GM11168 (cell line): Measurements from ENCODE around the gene LAD1.

Source experiments
- in situ Hi-C: fragments of 300-500 bp; cut with MboI; formaldehyde crosslinking; loops from one replicate; pipeline ENCODE4 v1.12.0; 2022; ENCODE audit warnings: low sequenced_read_pairs; ENCODE audit not compliant: unreplicated experiment

LAD1 gene

GRCh38 chr1:201399018-201399351 is at the start of gene LAD1:
TSS of gene LAD1 (minus strand) at chr1:201399324. CDS start at chr1:201399306, 18 bp downstream.
- in situ Hi-C loops: no loop called here

DNA sequence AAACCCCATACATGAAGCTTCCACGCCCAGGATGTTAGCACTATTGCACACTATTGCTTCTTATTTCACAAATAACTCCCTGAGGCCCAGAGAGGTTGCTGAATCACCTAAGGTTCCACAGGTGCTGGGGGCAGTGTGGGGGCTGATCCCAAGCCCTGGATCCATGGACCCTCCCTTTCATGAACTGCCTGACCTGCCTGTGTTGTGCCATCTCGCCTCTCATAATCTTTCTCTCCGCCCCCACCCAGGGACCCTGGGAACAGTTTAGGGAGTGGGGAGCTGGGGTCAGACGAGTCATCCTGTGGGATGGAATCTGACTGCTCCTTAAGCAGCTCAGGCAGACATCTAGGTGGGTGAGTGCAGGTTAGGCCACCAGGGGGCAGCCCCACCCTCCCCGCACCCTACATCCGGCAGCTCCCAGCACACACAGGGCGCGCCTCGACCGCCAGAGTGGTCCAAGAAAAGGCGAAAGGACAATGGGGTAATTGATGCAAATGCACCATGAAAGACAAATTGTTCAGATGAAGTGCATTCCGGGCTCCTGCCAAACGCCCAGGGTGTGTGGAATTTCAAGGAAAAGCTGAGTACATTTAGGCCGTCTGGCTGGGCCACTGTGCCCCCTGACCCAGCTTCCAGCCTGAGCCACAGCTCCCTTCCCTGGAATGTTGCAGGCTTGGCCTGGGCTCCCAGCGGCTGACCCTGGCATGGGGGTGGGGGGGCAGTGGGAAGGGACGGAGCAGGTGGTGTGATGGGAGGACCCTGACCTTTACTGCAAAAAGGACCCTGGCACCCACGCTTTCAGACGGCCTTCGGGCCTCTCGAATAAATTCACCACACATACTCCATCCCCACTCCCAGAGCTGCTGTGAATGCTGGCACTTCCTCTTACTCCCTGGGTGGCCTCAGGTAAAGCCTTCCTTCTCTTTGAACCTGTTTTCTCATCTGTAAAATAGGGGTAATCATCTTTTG is 49.1 kb upstream of the LAD1 start:
- in situ Hi-C loops: no loop called here

GRCh38 chr1:201445310-201445709 is 46.2 kb upstream of the LAD1 start:
- in situ Hi-C loops: no loop called here

GRCh38 chr1:201444792-201445191 is 45.7 kb upstream of the LAD1 start:
- in situ Hi-C loops: no loop called here

- in situ Hi-C loops: no loop called here
Observed at GRCh38 chr1:201443747-201444146, 44.6 kb upstream of the LAD1 start.

GRCh38 chr1:201436969-201437368 is 37.8 kb upstream of the LAD1 start:
- in situ Hi-C loops: no loop called here

DNA sequence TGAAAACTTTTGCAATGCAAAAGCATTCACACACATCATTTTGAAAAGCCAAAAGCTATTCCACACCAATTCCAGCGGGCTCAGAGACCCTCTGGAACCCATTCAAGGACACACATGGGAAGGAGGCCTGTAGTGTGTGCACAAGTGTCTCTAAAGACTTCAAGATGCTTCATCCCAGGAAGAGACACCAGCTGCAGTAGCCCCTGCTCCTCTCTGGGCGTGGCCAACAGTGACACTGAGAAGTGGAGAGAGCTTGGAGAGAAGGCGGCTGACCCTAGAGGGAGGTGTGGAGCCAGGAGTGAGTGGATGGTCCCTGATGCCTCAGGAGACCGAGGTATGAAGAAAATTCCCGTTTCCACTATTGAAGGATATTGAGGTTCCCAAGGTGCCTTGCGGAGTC is 37.3 kb upstream of the LAD1 start:
- in situ Hi-C loops: no loop called here

- in situ Hi-C loops: no loop called here
Observed at GRCh38 chr1:201434266-201434665, 35.1 kb upstream of the LAD1 start.

- in situ Hi-C loops: no loop called here
Observed at GRCh38 chr1:201433609-201434008, 34.5 kb upstream of the LAD1 start.

DNA sequence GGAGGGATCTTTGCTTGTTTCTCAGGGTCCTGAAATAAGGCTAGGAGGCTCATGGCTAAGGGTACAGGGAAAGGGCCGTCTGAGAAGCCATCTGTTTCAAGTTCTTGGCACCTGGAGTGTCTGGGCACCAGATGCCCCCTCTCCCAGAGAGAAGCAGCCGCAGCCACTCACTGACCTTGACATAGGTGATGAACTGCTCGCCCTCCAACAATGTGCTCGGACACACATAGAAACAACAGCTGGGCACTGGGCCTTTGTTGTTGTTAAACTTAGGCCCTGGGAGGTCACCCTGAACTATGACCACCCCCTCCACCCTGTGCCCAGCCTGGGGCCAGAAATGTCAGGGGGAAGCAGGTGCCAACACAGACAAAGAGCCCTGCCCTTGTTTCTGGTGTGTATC is 31.7 kb upstream of the LAD1 start:
- in situ Hi-C loops: no loop called here

GRCh38 chr1:201429736-201430501 is 30.8 kb upstream of the LAD1 start:
- in situ Hi-C loops: no loop called here

DNA sequence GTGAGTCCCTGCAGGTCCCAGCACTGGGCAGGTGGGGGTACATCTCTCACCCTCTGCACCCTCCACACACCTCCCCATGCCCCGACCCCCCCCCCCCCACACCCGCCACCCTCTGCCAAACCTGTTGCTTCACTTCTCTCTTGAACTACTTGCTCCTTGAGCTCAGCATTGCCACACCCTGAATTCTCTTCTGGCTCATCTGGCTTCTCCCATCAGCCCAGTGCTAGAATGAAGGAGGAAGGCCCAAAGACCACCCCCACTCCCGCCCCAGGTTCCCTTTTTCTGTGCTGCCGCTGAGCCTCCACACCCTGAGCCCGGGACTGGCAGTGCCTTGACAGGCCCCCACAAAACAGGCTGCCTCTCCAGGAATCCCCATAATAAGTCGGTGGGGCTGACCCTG is 28.8 kb upstream of the LAD1 start:
- in situ Hi-C loops: no loop called here

DNA sequence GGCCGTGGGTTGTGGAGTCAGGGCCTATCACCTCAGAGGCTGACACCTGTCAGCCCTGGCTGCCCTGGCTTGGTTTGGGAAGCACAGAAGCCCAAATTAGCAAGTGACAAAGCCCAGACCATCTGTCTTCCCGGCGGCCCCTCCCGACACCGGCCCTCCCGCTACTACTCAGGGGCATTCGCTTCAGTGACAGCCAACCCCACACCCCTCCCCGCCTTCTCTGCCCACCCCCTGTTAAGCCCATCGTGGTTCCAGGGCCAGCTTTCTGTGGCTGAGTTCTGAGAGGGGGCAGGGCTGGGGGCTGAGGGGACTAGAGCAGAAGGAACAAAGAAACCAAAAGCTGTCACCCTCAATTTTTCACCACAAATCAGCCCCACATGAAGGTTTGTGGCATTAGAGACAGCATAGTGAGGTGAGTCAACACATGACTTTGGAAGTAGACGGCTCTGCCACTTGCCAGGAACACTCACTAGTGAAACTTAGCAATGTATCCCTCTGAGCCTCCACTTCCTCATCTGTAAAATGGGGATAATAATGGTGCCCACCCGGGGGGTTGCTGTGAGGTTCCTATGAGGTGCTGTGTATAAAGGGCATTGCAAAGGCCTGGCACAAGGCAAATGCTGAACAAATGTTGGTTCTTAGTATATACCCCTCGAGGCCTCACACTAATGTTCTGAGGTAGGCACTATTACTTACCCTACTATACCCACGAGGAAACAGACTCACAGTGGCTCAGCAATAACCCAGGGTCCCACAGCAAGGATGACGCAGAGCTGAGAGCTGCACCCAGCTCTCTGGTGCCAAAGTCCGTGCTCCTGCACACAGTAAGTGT is 27.6 kb upstream of the LAD1 start:
- in situ Hi-C loops: no loop called here

DNA sequence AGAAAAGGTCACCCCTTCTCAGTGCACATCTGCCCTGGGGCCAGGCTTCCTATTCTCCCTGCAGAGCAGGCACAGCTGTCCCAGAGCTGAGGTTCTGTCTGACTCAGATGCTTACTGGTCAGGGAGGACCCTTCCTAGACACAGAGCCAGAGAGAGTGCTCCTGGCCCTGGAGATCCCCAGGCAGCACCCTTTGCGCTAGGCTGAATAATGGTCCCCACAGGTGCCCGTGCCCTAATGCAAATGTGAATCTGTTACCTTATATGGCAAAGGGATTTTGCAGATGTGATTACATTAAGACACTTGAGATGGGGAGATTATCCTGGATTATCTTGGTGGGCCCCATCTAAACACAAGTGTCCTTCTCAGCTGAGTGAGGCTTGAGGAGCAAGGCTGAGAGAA is 25.0 kb upstream of the LAD1 start:
- in situ Hi-C loops: no loop called here

DNA sequence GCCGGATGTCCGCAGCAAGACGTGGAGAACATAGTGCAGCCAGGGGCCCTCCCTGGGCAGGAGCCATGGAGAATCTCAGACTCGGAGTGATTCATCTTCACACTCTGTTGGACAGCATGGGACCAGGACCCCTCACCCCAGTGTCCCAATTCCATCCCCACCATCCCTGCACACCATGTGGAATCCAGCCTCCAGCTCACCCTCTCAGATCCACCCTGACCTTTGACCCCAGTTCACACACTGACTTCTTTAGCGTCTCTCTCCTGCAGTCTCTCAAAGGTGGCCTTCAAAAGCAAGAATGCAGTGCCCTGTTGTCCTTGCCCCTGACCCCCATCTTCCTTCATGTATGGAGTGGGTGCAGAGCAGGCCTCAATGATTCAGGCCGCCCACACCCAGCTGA is 24.5 kb upstream of the LAD1 start:
- in situ Hi-C loops: no loop called here

DNA sequence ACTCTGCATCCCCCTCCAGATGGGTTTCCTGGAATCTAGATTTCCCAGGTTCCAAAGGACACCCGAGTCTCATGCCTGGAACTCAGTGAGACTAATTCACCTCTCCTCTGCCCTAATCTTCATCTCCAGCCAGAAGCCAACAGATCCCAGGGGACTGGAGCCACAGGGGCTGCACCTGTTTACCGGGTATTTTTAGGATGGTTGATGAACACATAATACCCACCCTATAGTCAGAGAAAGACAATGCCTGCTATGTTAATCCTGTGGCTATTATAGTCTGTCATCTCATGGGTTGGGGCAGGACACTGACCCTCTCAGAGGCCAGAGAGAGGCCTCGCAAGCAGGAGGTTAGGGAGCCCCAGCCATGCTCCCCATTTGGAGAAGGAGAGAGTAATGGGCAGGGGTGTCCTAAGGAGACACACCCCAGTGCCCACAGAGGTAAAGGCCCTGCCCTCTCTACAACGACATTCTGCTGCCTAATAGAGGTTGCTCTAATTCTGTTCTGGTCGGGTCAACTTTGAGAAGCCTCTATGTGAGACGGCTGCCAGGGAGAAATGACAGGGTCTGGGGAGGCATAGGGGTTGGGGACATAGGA is 23.4 kb upstream of the LAD1 start:
- in situ Hi-C loops: no loop called here

- in situ Hi-C loops: no loop called here
Observed at GRCh38 chr1:201422026-201422425, 22.9 kb upstream of the LAD1 start.

DNA sequence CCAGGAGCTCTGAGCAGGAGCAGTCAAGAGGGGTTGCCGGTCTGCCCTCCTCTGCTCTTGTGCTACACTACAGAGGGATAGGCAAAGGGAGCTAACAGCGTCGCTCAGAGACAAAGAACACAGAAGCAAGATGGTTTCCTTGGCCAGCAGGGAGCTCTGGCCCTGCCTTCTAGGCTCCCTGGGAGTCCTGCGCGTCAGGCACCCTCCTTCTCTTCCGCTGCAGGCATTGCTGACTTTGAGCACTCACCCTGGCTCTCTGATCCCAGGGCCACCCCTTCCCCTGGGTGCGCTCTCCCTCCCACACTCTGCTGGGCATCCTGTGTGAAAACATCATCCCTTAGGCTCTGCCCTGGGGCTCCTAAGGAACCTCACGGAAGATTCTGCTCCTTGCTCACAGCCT is 21.9 kb upstream of the LAD1 start:
- in situ Hi-C loops: no loop called here

- in situ Hi-C loops: no loop called here
Observed at GRCh38 chr1:201420608-201421002, 21.5 kb upstream of the LAD1 start.
